OCI-LY1 (cell line): ENCODE data around the gene ARHGEF10L.
A peak's percentile ranks its signal among the peaks of the same experiment; 100 is the strongest.
"Not testable (repeated sequence)": the region's sequence is repeated elsewhere in the genome, so short reads cannot be mapped to it uniquely, and the experiment has no call there.

Source experiments
- H2AFZ ChIP-seq: fragments of 200-600 bp; sonication (generic), shearing (Covaris generic); 2 replicates; pipeline ENCODE4 v1.6.0; 2014; ENCODE audit warnings: antibody characterized with exemption, mild to moderate bottlenecking, low read length
- H3F3A ChIP-seq: fragments of 200-600 bp; sonication (generic), shearing (Covaris generic); 2 replicates; pipeline ENCODE4 v1.6.0; 2014; ENCODE audit warnings: mild to moderate bottlenecking, antibody characterized with exemption, low read length, moderate library complexity; ENCODE audit not compliant: insufficient read depth
- H3K27ac ChIP-seq: fragments of 200-600 bp; sonication (generic); 2 replicates; pipeline ENCODE4 v1.5.1; 2014; ENCODE audit warnings: low read length, mixed run types, mild to moderate bottlenecking, low read depth; ENCODE audit not compliant: poor library complexity, severe bottlenecking
- H3K27me3 ChIP-seq: fragments of 200-600 bp; sonication (generic); 2 replicates; pipeline ENCODE4 v1.6.0; 2014; ENCODE audit warnings: antibody characterized with exemption, mild to moderate bottlenecking, low read length, moderate library complexity; ENCODE audit not compliant: insufficient read depth
- H3K36me3 ChIP-seq: fragments of 200-600 bp; sonication (generic); 2 replicates; pipeline ENCODE4 v1.6.1; 2014; ENCODE audit warnings: mild to moderate bottlenecking, antibody characterized with exemption, low read length, moderate library complexity, mixed read lengths; ENCODE audit not compliant: insufficient read depth
- H3K4me1 ChIP-seq: fragments of 200-600 bp; sonication (generic); 2 replicates; pipeline ENCODE4 v1.5.1; 2014; ENCODE audit warnings: mild to moderate bottlenecking, low read length, moderate library complexity; ENCODE audit not compliant: insufficient read depth, severe bottlenecking
- H3K4me2 ChIP-seq: fragments of 200-600 bp; sonication (generic), shearing (Covaris generic); 2 replicates; pipeline ENCODE4 v1.6.1; 2014; ENCODE audit warnings: low read length
- H3K4me3 ChIP-seq: fragments of 200-600 bp; sonication (generic); 2 replicates; pipeline ENCODE4 v1.5.1; 2014; ENCODE audit warnings: low read length, low read depth, mild to moderate bottlenecking, mixed read lengths; ENCODE audit not compliant: poor library complexity, severe bottlenecking
- H3K79me2 ChIP-seq: fragments of 200-600 bp; shearing (Covaris generic); 2 replicates; pipeline ENCODE4 v1.6.1; 2016; ENCODE audit warnings: mixed run types, low read length, mixed read lengths; ENCODE audit not compliant: insufficient read depth
- H3K9ac ChIP-seq: fragments of 200-600 bp; sonication (generic), shearing (Covaris generic); 2 replicates; pipeline ENCODE4 v1.6.1; 2014; ENCODE audit warnings: mild to moderate bottlenecking, low read length, mixed read lengths
- H3K9me2 ChIP-seq: fragments of 200-600 bp; sonication (generic), shearing (Covaris generic); 2 replicates; pipeline ENCODE4 v1.6.1; 2014; ENCODE audit warnings: low read depth, mild to moderate bottlenecking, low read length, mixed read lengths
- H3K9me3 ChIP-seq: fragments of 200-600 bp; shearing (Covaris generic); 2 replicates; pipeline ENCODE4 v1.6.1; 2014; ENCODE audit warnings: low read length, mixed read lengths
- H4K20me1 ChIP-seq: fragments of 200-600 bp; sonication (generic), shearing (Covaris generic); 2 replicates; pipeline ENCODE4 v1.6.0; 2016; ENCODE audit warnings: mild to moderate bottlenecking, low read length; ENCODE audit not compliant: insufficient read depth
- CTCF ChIP-seq: fragments of 200-600 bp; sonication (generic), shearing (Covaris generic); IDR thresholded peaks from 2 replicates; pipeline ENCODE4 v1.5.1; 2017; ENCODE audit warnings: mild to moderate bottlenecking, antibody characterized with exemption, low read length, moderate library complexity, mixed read lengths
- EZH2 ChIP-seq: fragments of 200-600 bp; sonication (generic), shearing (Covaris generic); IDR thresholded peaks from 2 replicates; pipeline ENCODE4 v1.8.0; 2017; ENCODE audit warnings: borderline replicate concordance, mixed run types, mild to moderate bottlenecking, antibody characterized with exemption, low read length, moderate library complexity, mixed read lengths

ARHGEF10L gene

GRCh38 chr1:17502326-17502778 lies 37.1 kb upstream of the ARHGEF10L start:
- H4K20me1 ChIP-seq, result no peaks in the 10 kb centered on the region
- no peaks in the 10 kb centered on the region for H3K27me3 ChIP-seq
- H3F3A ChIP-seq, result no peaks in the 10 kb centered on the region
- no peaks in the 10 kb centered on the region for H3K9me3 ChIP-seq
- TF ChIP-seq EZH2 (no peak), CTCF (peak; percentile 84)
- no peaks in the 10 kb centered on the region for H3K36me3 ChIP-seq
- H3K9ac ChIP-seq, result no peak overlapping the region
- no peaks in the 10 kb centered on the region for H3K4me1 ChIP-seq
- no peak overlapping the region for H3K4me3 ChIP-seq
- H3K4me2 ChIP-seq, result no peak overlapping the region
- H3K27ac ChIP-seq, result no peak overlapping the region
- no peaks in the 10 kb centered on the region for H3K79me2 ChIP-seq
- H2AFZ ChIP-seq, result no peak overlapping the region
- no peaks in the 10 kb centered on the region for H3K9me2 ChIP-seq

- Histone ChIP-seq H3K27ac (no peak overlapping the region), H3K36me3 (no peaks in the 10 kb centered on the region), H3K27me3 (no peaks in the 10 kb centered on the region), H3K4me1 (no peaks in the 10 kb centered on the region), H3F3A (no peaks in the 10 kb centered on the region), H3K4me2 (no peak overlapping the region), H3K9ac (no peak overlapping the region), H3K9me2 (no peaks in the 10 kb centered on the region), H2AFZ (no peak overlapping the region), H4K20me1 (no peaks in the 10 kb centered on the region), H3K79me2 (no peaks in the 10 kb centered on the region), H3K9me3 (no peaks in the 10 kb centered on the region), H3K4me3 (no peak overlapping the region)
- TF ChIP-seq CTCF, result no peak
- TF ChIP-seq EZH2, result no peak
Observed at GRCh38 chr1:17503146-17503545, 36.4 kb upstream of the ARHGEF10L start.

- H3K36me3 ChIP-seq, H3K4me2 ChIP-seq, H3K9me2 ChIP-seq, H3K9ac ChIP-seq, H3K4me1 ChIP-seq, H3F3A ChIP-seq, H3K27me3 ChIP-seq, H4K20me1 ChIP-seq, H3K4me3 ChIP-seq, H3K9me3 ChIP-seq, H3K27ac ChIP-seq, H2AFZ ChIP-seq, H3K79me2 ChIP-seq: not testable (repeated sequence)
Observed at GRCh38 chr1:17507200-17507599, 32.3 kb upstream of the ARHGEF10L start.

- Histone ChIP-seq H3K9ac (no peak overlapping the region), H3K27ac (no peak overlapping the region), H2AFZ (no peak overlapping the region), H3K4me3 (no peak overlapping the region), H3K9me2 (no peaks in the 10 kb centered on the region), H3F3A (no peaks in the 10 kb centered on the region), H3K36me3 (no peaks in the 10 kb centered on the region), H3K4me2 (no peak overlapping the region), H4K20me1 (no peaks in the 10 kb centered on the region), H3K79me2 (no peaks in the 10 kb centered on the region), H3K4me1 (no peaks in the 10 kb centered on the region), H3K27me3 (no peaks in the 10 kb centered on the region), H3K9me3 (no peaks in the 10 kb centered on the region)
- no peak for TF ChIP-seq EZH2
- no peak for TF ChIP-seq CTCF
Observed at GRCh38 chr1:17507915-17508314, 31.6 kb upstream of the ARHGEF10L start.
